ENCODE measurements around the gene KDM1A. TPM values are rescaled to one million over a fixed set of nuclear protein-coding genes. Genes with fewer than 3 reads are reported as not detected.

The KDM1A gene
- total and polyA plus RNA-seq, 4 donors: 7.4 to 46.7 (median 21.5) TPM

DNA sequence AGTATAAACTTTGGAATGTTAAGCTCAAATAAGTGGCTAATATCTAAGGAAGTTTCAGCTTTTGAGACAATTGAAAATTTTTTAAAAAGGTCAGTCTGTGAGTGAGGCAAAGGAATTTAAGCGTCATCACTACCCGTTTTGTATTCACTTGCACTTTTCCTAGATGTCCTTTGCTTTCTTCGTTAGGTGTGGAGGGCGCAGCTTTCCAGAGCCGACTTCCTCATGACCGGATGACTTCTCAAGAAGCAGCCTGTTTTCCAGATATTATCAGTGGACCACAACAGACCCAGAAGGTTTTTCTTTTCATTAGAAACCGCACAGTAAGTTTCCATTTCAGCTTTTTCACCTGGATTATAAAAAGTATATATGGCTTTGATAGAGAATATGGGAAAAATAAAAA lies 30.9 kb downstream of the KDM1A start:
- no peak overlapping the region for H3K9ac ChIP-seq (ENCODE audit: low read depth in 1 of 2, low read length in 2 of 2)

DNA sequence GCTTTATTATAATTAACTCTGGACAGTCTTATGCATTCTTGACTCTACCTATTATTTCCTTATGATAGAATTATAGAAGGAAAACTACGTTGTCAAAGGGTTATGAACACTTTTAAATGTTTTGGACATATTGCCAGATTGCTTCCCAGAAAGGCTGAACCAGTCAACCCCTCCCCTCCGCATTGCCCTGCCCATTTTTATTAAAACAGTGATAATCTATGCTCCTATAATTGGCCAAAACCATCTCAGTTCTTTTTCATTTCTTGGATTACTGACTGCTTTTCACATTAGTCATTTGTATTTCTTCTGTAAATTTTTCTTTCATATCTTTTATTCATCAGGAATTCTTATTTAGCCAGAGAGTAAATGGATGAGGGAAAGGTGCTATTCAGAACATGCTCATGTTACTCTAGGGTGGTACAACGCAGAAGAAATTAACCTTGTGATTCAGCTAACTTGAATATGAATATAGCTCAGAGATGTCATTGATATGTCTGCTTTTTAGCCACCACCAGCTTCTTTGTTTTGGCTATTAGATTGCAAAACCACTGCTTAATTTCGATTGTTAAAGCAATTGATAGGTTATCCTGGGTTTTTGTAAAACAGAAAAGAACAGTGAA lies 32.1 kb downstream of the KDM1A start:
- H3K9me3 ChIP-seq (ENCODE audit: control insufficient read depth in 4 of 4, low read length in 3 of 4): no peaks in the 10 kb centered on the region
- no peak overlapping the region for H3K27ac ChIP-seq (ENCODE audit: low read depth in 1 of 2, low read length in 2 of 2)
- DNase-seq (ENCODE audit: low spot score): no peak
- WGBS: 93% methylated on average over 4 of the region's 4 CpGs
- no peak overlapping the region for H3K9ac ChIP-seq (ENCODE audit: low read depth in 1 of 2, low read length in 2 of 2)
- H3K36me3 ChIP-seq (ENCODE audit: control insufficient read depth in 4 of 4, insufficient read depth in 3 of 4, low read depth in 1 of 4, low read length in 3 of 4): peaks cover 0 to 8% (median 5%) of the 10 kb centered on the region in 4 donors
- H3K27me3 ChIP-seq (ENCODE audit: control insufficient read depth in 4 of 4, insufficient read depth in 4 of 4, low read length in 3 of 4): no peaks in the 10 kb centered on the region
- H3K4me3 ChIP-seq (ENCODE audit: low read depth in 1 of 3, low read length in 3 of 3): no peak overlapping the region
- H3K4me1 ChIP-seq (ENCODE audit: control insufficient read depth in 4 of 4, insufficient read depth in 4 of 4, low read length in 3 of 4): no peaks in the 10 kb centered on the region
- TF ChIP-seq, protein P1, sequence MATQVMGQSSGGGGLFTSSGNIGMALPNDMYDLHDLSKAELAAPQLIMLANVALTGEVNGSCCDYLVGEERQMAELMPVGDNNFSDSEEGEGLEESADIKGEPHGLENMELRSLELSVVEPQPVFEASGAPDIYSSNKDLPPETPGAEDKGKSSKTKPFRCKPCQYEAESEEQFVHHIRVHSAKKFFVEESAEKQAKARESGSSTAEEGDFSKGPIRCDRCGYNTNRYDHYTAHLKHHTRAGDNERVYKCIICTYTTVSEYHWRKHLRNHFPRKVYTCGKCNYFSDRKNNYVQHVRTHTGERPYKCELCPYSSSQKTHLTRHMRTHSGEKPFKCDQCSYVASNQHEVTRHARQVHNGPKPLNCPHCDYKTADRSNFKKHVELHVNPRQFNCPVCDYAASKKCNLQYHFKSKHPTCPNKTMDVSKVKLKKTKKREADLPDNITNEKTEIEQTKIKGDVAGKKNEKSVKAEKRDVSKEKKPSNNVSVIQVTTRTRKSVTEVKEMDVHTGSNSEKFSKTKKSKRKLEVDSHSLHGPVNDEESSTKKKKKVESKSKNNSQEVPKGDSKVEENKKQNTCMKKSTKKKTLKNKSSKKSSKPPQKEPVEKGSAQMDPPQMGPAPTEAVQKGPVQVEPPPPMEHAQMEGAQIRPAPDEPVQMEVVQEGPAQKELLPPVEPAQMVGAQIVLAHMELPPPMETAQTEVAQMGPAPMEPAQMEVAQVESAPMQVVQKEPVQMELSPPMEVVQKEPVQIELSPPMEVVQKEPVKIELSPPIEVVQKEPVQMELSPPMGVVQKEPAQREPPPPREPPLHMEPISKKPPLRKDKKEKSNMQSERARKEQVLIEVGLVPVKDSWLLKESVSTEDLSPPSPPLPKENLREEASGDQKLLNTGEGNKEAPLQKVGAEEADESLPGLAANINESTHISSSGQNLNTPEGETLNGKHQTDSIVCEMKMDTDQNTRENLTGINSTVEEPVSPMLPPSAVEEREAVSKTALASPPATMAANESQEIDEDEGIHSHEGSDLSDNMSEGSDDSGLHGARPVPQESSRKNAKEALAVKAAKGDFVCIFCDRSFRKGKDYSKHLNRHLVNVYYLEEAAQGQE (IDR thresholded peaks at IDR 0.05): no peak
- TF ChIP-seq, protein P2, sequence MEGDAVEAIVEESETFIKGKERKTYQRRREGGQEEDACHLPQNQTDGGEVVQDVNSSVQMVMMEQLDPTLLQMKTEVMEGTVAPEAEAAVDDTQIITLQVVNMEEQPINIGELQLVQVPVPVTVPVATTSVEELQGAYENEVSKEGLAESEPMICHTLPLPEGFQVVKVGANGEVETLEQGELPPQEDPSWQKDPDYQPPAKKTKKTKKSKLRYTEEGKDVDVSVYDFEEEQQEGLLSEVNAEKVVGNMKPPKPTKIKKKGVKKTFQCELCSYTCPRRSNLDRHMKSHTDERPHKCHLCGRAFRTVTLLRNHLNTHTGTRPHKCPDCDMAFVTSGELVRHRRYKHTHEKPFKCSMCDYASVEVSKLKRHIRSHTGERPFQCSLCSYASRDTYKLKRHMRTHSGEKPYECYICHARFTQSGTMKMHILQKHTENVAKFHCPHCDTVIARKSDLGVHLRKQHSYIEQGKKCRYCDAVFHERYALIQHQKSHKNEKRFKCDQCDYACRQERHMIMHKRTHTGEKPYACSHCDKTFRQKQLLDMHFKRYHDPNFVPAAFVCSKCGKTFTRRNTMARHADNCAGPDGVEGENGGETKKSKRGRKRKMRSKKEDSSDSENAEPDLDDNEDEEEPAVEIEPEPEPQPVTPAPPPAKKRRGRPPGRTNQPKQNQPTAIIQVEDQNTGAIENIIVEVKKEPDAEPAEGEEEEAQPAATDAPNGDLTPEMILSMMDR (IDR thresholded peaks at IDR 0.05; ENCODE audit: low read depth, low read length, missing input control): no peak
- TF ChIP-seq EGR1 (IDR thresholded peaks at IDR 0.05; ENCODE audit: low read depth in 2 of 2) (no peak), JUND (IDR thresholded peaks at IDR 0.05) (no peak), GABPA (IDR thresholded peaks at IDR 0.05 in 1 of 2, conservative IDR thresholded peaks at IDR 0.05 in 1 of 2) (no peak)

More for the DNA sequence above, 30.9 kb downstream of the KDM1A start:
- H3K4me1 ChIP-seq (ENCODE audit: control insufficient read depth in 4 of 4, insufficient read depth in 4 of 4, low read length in 3 of 4): no peaks in the 10 kb centered on the region
- no peaks in the 10 kb centered on the region for H3K27me3 ChIP-seq (ENCODE audit: control insufficient read depth in 4 of 4, insufficient read depth in 4 of 4, low read length in 3 of 4)
- 89% methylated on average over 7 of the region's 7 CpGs for WGBS
- H3K4me3 ChIP-seq (ENCODE audit: low read depth in 1 of 3, low read length in 3 of 3): no peak overlapping the region
- no peaks in the 10 kb centered on the region for H3K9me3 ChIP-seq (ENCODE audit: control insufficient read depth in 4 of 4, low read length in 3 of 4)
- TF ChIP-seq, protein P3, sequence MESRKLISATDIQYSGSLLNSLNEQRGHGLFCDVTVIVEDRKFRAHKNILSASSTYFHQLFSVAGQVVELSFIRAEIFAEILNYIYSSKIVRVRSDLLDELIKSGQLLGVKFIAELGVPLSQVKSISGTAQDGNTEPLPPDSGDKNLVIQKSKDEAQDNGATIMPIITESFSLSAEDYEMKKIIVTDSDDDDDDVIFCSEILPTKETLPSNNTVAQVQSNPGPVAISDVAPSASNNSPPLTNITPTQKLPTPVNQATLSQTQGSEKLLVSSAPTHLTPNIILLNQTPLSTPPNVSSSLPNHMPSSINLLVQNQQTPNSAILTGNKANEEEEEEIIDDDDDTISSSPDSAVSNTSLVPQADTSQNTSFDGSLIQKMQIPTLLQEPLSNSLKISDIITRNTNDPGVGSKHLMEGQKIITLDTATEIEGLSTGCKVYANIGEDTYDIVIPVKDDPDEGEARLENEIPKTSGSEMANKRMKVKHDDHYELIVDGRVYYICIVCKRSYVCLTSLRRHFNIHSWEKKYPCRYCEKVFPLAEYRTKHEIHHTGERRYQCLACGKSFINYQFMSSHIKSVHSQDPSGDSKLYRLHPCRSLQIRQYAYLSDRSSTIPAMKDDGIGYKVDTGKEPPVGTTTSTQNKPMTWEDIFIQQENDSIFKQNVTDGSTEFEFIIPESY (IDR thresholded peaks at IDR 0.05): no peak
- no peak for TF ChIP-seq SP1 (IDR thresholded peaks at IDR 0.05)
- TF ChIP-seq FOXA2 (IDR thresholded peaks at IDR 0.05): no peak
- no peak for TF ChIP-seq EGR1 (IDR thresholded peaks at IDR 0.05; ENCODE audit: low read depth in 2 of 2)
- no peak for TF ChIP-seq HNF4G (IDR thresholded peaks at IDR 0.05)
- no peak for TF ChIP-seq JUND (IDR thresholded peaks at IDR 0.05)
- TF ChIP-seq, protein P2 (IDR thresholded peaks at IDR 0.05; ENCODE audit: low read depth, low read length, missing input control): no peak
- TF ChIP-seq, protein P4, sequence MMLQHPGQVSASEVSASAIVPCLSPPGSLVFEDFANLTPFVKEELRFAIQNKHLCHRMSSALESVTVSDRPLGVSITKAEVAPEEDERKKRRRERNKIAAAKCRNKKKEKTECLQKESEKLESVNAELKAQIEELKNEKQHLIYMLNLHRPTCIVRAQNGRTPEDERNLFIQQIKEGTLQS (IDR thresholded peaks at IDR 0.05): no peak
- TF ChIP-seq YY1 (IDR thresholded peaks at IDR 0.05): no peak
- no peak for TF ChIP-seq TAF1 (conservative IDR thresholded peaks at IDR 0.05)
- TF ChIP-seq, protein P1 (IDR thresholded peaks at IDR 0.05): no peak
- no peak for TF ChIP-seq RXRA (IDR thresholded peaks at IDR 0.05)
- TF ChIP-seq RAD21 (IDR thresholded peaks at IDR 0.05): no peak
- TF ChIP-seq GABPA (IDR thresholded peaks at IDR 0.05 in 1 of 2, conservative IDR thresholded peaks at IDR 0.05 in 1 of 2): no peak
- TF ChIP-seq FOXA1 (IDR thresholded peaks at IDR 0.05): no peak
- TF ChIP-seq HNF4A (conservative IDR thresholded peaks at IDR 0.05): no peak
- DNase-seq (ENCODE audit: low spot score): no peak
- H3K27ac ChIP-seq (ENCODE audit: low read depth in 1 of 2, low read length in 2 of 2): no peak overlapping the region
- peaks cover 0 to 8% (median 1%) of the 10 kb centered on the region in 4 donors for H3K36me3 ChIP-seq (ENCODE audit: control insufficient read depth in 4 of 4, insufficient read depth in 3 of 4, low read depth in 1 of 4, low read length in 3 of 4)
